Activated T-cell treated with anti-CD3 and anti-CD28 coated beads for 24 hours (primary cell): Measurements from ENCODE around the gene CLIC5.

Source experiments
- DNase-seq: peaks from one replicate; pipeline ENCODE4 v3.0.0-alpha.2; 2020; ENCODE audit warnings: low read depth

Gene CLIC5

DNA sequence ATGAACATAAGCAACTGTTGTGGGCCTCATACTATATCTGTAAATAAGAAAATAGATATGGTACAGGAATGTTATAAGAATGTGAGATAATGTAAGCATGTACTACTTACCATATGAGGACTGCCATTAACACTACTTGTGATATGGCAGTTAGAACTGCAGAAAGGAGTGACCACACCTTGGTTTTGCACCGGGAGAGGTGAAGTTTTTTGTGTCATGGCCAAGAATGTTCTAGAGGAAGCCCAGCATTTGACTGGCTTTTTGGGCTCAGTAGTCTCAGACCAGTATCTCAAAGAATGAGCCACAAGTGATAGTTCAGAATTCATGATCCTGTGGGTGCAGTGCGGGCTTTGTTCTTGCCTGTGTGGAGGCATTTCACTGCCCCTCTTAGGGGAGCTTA, 123.5 kb downstream of the CLIC5 start:
- no peak for DNase-seq

DNA sequence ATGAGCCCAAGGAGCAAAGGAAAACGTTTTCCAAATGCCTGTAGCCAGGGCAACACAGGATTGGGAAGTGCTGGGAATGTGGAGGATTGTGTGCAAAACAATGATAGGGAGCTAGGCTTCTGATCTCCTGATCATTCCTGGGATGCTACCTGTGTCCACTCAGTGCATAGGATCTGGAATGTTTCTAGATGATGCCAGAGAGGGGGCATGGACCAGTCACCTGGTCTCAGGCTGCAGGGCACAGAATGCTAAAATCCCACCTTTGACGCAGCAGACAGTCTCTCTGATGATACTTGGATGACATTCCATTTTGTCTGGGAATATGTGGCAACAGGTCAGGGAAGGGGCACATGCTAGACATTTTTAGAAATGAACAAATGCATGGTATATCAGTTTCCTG, 128.9 kb downstream of the CLIC5 start:
- no peak for DNase-seq

DNA sequence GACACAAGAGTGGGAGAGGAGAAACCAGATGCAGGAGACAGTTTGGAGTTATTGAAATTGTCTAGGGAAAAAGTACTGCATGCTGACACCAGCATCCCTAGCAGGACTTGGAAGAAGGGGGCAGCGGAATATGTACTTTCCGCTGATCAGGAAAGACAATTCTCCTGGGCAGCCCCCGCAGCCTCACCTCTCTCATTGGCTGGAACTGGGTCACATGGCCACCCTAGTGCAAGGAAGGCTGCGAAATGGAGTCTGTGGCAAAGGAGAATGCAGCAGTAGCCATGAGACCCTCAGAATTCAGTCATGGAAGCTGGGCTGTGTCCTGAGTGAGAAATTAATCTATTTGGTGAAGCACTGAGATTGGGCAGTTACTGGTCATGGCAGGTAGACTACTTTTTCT, 131.3 kb downstream of the CLIC5 start:
- DNase-seq: no peak

DNA sequence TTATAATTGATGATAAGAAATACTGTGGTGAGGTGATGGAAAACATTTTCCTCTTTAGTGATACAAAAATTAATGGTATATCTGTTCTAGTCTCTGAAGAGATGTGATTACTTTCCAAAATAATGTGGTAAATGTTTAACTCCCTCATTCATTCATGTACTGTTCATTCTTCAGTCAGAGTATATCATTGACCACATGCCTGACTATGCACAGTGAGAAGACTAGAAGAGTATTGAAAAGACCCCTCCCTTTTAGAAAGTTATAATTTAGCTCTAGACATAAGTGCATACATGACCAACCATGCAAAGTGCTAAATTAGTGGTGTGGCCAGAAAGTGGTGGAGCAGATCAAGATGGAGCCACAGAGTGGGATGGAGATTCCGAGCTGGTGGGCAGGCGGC, 133.0 kb downstream of the CLIC5 start:
- no peak for DNase-seq

DNA sequence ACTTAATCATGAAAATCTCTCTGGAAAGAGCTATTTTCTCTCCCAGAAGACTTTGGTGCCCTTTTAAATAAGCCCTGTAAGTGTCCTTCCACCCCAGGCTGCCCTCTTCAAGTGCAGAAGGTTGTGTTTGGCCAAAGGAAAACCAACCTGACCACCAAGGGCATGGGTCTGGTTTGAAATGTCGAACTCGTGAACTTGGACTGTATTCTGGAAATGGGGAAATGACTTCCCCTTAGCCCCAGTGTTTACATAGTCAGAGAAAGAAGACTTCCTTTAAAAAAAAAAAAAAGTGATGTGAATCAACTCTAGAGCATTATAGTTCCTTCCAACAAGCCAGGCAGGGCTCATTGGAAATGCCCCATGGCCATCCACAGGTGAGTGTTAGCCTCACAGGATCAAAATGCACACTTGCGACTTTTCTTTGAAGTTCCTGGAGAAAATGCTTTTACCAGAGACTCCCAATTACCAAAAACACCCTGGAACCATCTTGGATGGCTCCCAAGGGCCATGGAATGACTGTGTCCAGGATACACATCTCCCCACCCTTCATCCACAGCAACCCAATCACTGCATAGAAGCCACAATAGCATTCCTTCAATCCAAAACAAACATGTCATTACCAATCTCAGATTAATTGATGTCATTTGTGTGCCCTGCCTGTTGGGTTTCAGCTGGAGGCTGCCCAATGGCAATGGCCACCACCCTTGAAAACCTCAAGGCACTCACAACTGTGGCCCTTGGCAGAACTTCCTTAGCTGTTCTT, 133.8 kb downstream of the CLIC5 start:
- no peak for DNase-seq

DNA sequence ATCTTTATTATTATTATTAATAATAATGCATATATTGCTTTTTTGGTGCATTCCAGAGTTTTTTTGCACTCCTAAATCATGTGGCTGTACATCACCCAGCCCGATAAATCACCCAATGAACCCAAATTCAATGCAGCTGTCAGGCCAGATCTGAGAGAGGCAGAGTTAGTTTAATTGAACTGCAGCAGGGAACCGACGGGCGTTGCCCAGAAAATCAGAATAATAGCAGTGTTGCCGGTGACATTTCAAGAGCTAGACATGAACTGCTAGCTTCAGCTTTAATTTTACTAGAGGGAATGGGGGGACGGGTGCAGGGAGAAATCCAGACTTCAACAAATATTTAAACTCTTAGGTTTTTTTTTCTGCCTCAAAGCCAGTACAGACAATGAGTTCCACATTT, 135.0 kb downstream of the CLIC5 start:
- DNase-seq: no peak

DNA sequence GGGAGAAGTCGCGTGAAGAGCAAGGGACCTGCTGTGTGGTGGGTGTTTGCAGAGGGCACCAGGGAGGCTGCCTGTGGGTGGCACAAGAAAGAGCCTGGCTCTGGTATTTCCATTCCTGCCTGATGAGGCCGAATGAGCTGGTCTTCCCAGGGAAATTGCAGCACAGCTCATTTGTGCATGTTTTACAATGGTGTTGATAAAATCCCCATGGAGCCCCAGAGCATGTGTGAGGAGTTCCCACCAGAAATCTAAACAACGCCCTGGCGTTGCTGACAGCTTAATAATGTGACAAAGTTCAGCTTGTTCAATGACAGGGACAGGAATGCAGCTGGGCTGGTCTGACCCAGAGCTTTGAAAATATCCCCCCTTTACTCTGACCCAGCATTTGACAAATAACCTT, 135.5 kb downstream of the CLIC5 start:
- DNase-seq: no peak

DNA sequence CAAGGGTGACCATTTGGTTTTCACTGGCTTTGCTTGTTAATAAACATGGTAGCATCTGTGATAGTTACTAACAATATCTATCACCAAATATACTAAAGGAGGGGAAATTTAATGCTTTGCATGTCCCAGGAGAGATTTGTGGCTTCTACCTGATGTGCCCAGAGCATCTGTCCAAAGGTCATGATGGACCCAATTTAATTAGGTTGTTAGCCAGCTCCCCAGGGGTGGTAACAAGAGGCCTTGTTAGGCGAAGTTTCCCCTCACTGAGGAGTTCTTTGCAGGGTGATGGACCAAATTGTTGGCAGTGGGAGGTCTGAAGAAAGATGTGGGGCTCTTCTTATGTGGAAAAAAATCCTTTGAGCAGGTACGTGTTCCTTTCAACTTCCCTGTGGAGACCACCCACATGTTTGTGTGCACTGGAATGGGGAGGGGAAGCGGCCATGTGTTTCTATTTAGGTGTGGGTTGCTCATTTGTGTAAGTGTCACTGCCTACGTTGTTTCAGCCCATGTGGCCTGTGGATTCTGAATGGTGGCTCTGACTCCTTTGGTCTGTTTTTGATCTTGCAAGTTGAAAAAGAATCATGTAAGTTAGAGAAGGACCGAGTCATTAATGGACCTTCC, 137.6 kb downstream of the CLIC5 start:
- DNase-seq: no peak

DNA sequence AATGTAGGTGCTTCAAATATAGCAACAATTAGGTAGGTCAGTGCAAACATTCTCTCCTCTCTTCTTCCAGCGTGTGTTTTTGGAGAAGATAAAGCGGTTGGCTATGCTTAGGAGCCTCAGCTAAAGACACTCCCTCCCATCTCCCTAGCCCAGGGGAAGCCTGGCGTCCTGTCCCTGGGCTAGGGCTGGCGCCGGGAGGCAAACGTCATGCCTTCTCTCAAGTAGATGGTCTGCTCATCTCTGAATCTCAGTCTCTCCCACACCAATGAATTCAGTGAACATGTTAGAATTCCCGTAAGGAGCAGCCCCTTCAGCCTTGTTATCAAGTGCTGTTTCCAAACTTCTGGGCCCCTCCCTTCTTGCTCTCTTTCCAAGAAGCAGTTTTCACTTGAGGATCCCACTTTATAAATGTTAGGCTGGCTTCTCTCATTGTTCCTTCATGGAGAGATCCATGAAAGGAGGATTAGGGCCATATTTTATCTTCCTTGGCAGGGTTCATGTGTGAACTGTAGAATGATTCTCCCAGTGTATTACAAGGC, 142.8 kb downstream of the CLIC5 start:
- DNase-seq: no peak

DNA sequence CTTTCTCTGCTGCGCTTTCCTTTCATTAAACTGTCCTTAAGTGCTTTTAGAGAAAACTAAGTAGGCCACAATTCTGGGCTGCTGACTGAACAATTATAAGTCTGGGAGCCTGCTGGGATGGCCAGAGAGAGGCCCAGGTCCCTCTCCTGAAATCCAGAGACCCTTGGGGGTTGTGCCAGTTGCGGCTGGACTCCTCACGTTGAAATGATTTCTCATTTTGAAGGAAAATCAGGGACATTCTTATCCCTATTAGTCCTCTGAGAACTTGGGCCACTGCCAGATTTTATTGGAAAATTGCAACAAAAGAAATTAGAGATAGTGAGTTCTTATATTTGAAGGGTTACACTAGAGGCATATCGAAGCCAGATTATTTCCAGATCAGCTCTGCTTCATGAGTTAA, 145.1 kb downstream of the CLIC5 start:
- DNase-seq: no peak

DNA sequence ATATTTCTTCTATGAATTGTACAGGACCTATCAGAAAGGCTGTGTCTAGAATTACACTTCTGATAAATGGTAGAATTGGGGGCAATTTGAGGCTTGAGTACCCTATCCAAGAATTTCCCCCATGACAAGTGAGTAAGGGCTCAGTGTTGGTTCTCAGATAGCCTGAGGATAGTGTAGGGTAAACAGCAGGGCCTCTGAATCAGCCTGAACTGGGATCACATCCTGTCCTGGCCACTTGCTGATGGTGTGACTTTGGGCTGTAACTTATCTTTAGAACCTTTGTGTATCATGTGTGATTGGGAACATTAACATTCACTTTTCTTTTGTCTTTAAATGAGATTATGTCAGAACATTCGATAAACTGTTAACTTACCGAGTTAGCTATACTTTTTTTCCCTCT, 151.0 kb downstream of the CLIC5 start:
- no peak for DNase-seq

DNA sequence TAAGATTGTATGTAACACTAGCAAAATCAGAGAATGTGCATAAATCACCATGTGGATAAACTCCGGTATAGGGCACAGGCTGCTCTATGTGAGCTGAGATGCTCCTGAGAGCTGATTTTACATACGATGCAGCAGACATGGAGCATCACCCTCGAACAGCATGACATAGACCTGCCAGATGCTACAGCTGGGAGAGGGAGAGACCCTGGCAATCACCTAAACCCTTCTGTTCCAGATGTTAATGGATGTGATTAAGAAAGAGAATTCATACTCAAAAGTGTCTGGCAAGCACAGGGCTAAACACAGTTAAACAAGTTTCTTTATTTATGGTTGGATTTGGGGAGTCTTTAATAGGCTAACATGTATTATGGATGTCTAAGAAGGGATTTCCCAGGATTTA, 157.0 kb downstream of the CLIC5 start:
- no peak for DNase-seq

DNA sequence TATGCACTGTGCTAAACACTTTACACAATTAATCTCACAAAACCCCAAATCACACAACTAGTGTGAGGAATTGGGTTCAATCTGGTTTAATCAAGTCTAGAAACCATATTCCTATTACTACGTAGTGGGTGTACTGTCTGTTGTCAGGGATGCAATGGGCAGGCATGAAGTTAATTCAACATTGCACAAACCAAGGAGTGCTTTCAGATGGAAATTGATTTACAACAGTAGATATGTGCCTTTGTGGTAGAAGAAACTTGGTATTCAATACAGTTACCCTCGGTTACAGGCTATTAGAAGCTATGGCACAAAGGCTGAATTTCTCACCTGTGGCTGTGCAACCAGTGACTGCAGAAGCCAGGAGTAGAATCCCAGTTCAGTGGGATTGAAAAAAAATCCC, 157.8 kb downstream of the CLIC5 start:
- DNase-seq: no peak

DNA sequence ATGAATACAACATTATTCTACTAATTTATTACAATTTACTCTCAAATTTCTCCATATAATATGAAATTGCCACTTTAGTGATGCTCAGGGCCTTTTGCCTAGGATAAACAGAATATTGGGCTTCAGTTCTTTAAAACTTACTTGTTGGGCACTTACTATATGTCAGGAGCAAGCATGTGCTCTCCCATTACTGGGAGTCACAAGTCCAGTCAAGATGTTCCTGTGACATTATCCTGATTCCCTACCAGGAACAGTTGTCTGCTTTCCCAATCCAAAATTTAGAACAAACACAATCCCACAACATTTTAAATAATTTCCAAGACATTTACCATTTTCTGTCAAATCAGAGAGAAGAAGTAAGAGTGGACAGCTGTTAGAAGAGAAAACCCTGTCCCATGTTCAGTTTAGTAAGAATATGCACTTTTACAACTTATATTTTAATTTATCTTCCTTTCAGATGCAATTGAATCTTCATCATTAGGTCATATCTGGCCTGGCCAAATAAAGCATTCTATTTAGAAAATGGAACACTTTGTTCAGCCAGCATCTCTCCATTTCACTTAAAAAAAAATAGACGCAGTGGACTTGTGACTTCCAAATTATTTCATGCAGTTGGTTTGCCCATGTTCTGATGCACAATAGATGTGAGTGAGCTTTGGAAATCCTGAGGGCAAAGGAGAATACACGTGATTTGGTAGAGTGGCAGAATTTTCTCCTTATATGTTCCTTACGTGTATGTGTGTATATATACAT, 159.8 kb downstream of the CLIC5 start:
- no peak for DNase-seq

DNA sequence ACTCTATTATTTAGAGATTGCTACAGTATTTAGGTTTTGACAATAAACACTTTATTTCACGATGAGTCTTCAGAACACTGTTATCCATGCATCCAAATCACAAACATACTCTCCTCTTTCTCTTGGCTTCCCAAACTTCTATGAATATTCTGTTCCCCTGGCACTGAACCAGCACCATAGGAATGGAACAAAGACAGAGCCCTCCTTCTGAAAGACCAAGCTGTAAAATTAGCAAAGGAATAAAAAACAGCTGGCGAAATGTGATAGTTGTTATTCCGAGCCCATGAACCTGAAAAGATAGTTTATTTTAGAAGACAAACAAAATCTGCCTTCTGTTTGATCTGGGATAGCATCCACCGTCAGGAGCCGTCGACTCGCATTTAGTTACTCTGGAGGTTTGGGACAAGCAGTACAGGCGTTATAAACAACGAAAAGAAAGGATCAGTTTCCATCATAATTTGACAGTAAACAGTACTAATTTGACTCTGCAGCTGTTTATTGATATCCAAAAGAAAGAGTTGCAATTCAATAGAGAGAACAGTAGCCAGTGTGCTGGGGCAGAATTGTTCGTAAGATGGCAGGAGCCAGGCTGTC, 161.4 kb downstream of the CLIC5 start:
- DNase-seq: no peak

DNA sequence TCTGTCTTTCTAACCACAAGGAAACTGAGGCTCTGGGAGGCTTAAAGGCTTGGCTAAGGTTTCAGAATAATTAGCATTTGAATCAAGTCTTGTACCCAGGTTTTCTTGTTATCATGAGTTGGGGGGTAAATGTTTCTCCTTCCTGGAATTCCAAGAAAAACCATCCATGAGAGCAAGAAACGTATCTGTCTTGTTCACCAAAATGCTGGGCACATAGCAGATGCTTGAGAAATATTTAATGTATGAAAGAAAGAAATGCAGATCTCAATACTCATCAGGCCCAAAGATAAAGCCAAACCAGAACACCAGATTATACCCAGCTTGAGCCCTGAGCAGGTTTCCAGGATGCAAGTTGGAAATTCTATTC, 164.6 kb downstream of the CLIC5 start:
- DNase-seq: no peak

DNA sequence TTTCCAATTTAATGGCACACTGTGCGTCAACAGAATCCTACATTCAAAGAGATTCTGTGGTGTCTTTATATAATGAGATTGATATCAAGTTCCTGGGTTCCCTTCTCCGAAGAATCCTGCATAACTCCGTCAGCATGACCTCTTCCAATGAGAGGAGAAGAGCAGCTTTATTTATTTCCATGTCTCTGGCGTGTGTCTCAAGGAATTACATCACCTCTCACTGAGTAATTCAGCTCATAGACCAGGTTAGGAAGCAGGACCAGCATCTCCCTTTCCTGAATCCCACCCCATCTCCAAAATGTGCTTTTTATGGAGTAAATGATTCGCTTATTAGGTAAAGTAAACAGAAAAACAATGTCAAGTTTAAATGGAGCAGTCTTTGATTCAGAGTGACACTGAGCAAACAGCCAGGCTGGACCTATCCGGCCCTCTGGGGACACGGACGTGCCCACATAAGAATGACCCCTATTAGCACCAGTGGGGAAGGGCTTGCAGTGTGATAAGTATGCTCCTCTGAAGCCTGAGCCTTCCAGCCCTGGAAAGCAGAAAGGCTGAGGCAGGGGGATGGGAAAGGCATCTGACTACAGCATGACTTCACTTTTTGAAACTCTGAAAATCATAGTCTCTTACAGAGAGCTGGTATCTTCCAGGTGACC, 165.2 kb downstream of the CLIC5 start:
- no peak for DNase-seq

DNA sequence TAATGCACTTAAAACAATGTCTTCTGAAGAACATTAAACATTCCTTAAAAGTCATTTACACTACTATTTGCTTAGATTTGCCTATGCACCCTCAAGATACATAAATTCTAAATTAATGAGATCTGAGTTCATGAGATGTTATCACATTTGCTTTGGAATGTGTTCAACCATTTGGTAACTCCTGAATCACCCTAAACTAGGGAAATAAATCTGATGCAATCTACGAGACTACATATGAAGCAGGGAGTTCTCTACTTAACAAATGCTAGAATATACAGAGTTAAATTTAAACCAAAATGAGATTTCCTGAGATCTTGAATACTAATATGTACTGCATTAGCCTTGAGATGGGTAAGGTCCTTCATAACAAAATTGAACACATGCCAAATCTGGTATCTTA, 170.1 kb downstream of the CLIC5 start:
- DNase-seq: no peak

DNA sequence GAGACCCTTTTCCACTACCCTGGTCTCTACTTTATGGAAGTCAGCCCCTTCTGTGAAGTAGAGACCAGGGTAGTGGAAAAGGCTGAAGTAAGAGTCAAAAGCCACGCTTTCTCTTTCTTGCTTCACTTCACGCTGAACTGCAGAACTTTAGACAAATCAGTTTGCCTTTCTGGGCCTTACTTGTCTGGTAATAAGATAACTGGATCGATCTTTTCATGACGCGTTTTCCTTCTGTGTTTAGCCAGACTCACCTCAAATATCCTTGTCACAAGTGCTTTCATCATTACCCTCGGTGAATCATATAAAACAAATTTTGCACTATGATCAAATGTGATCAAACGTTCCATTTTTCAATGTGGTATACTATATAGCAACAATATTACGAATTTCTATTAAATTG, 170.7 kb downstream of the CLIC5 start:
- DNase-seq: no peak

DNA sequence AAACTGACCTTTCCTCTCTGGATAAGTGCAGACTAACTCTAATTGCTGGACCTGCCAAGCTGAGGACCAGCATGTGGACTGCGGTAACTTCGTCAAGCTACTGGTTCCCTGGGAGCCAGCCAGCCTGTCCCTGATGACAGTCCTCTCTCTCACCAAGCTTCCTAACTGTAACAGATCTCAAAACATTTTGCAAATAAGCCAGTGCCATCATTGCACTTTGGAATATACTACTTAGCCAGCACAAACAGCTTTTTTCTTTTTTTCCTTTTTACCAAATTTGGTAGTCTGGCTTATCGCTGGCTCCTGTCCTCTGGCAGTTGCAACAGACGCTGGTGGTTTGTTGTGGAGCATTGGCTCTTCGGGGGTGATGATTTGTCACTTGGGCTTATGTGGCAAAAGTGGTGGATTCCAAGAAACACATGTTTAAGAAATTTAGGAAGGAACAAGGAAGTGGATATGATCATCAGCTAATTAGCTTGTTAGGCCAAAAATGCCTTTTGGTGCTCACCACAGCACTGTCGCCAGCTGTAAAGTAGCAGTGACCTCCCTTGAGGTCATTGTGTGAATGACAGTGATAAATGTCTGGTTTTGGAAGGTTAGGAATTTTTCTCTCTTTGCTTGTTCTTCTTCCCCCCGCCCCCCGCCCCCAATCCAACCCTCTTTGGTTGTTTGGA, 171.7 kb downstream of the CLIC5 start:
- no peak for DNase-seq

DNA sequence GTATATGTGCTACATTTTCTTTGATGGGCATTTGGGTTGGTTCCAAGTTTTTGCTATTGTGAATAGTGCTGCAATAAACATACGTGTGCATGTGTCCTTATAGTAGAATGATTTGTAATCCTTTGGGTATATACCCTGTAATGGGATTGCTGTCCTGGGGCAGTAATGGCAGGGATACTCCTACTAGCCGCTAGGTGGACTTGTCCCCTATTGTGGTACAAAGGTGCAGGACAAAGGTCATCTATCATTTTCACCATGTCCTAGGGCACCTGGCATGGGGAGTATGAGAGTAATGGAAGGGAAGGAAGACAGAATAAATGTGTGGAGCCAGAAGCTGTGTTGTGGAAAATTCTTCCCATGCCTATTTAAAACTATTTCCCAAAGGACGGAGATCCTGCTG, 174.6 kb downstream of the CLIC5 start:
- DNase-seq: no peak

DNA sequence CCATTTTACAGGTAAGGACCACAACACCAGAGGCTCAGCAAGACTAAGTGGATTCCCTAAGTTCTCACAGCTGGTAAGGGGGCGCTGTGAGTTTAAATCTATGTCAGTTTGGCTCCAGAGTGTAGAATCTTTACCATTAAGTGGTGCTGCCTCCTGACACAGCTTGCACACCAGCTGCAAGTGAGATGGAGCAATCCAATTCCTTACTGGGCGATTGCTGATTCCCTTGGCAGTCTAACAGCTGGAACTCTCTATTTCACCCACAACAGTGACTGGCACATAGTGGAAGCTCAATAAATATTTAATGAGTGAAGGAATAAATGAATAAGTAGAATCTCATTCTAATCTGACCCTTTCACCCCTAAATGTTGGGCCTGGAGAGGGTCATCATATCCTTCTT, 176.7 kb downstream of the CLIC5 start:
- DNase-seq: no peak
